GM23338 (cell line): ENCODE measurements around the gene ACOX3. TPM values are rescaled to one million over a fixed set of nuclear protein-coding genes. Genes with fewer than 3 reads are reported as not detected.

Experiments
- ATAC-seq: fragments of 200-7000 bp; cut with Tn5 transposase; 3 replicates; pipeline ENCODE4 v1.9.1; 2020
- DNase-seq: peaks from one replicate; pipeline ENCODE4 v3.0.0-alpha.2; 2015; ENCODE audit warnings: low spot score
- H2AFZ ChIP-seq: fragments of 200-600 bp; sonication (generic); 2 replicates; pipeline ENCODE4 v1.8.0; 2016; ENCODE audit warnings: antibody characterized with exemption, mild to moderate bottlenecking, moderate library complexity
- H3F3A ChIP-seq: fragments of 200-600 bp; sonication (generic); replicated peaks from 2 replicates; pipeline ENCODE4 v1.8.0; 2017; ENCODE audit warnings: antibody characterized with exemption, mixed run types, low read depth
- H3K27ac ChIP-seq: fragments of 200-600 bp; sonication (generic); 2 replicates; pipeline ENCODE4 v1.6.1; 2016; ENCODE audit warnings: low read depth
- H3K27me3 ChIP-seq: fragments of 200-600 bp; sonication (generic); 2 replicates; pipeline ENCODE4 v1.8.0; 2016; ENCODE audit warnings: mild to moderate bottlenecking, mixed run types, moderate library complexity; ENCODE audit not compliant: insufficient read depth
- H3K36me3 ChIP-seq: fragments of 200-600 bp; sonication (generic); 2 replicates; pipeline ENCODE4 v1.8.0; 2016; ENCODE audit warnings: mild to moderate bottlenecking; ENCODE audit not compliant: insufficient read depth
- H3K4me1 ChIP-seq: fragments of 200-600 bp; sonication (generic); 2 replicates; pipeline ENCODE4 v1.8.0; 2016; ENCODE audit warnings: mild to moderate bottlenecking, moderate library complexity; ENCODE audit not compliant: insufficient read depth
- H3K4me2 ChIP-seq: fragments of 200-600 bp; sonication (generic); 2 replicates; pipeline ENCODE4 v1.7.1; 2017; ENCODE audit warnings: mixed run types
- H3K4me3 ChIP-seq: fragments of 200-600 bp; sonication (generic); 2 replicates; pipeline ENCODE4 v1.6.1; 2016; ENCODE audit warnings: mixed run types
- H3K79me2 ChIP-seq: fragments of 200-600 bp; sonication (generic); replicated peaks from 2 replicates; pipeline ENCODE4 v1.8.0; 2017; ENCODE audit warnings: mild to moderate bottlenecking; ENCODE audit not compliant: insufficient read depth
- H3K9me2 ChIP-seq: fragments of 200-600 bp; sonication (generic); 2 replicates; pipeline ENCODE4 v1.8.0; 2017; ENCODE audit not compliant: insufficient read depth
- H4K20me1 ChIP-seq: fragments of 200-600 bp; sonication (generic); replicated peaks from 2 replicates; pipeline ENCODE4 v1.8.0; 2017; ENCODE audit warnings: mild to moderate bottlenecking; ENCODE audit not compliant: insufficient read depth
- H3K27ac Mint-ChIP-seq: 2 replicates; pipeline ENCODE4 v1.8.0; 2020; ENCODE audit warnings: inconsistent platforms, mild to moderate bottlenecking, moderate library complexity, mixed read lengths
- H3K27me3 Mint-ChIP-seq: 3 replicates; pipeline ENCODE4 v1.8.0; 2022; ENCODE audit warnings: low read depth, mild to moderate bottlenecking, moderate library complexity, mixed read lengths, inconsistent platforms; ENCODE audit not compliant: insufficient read depth, poor library complexity
- H3K36me3 Mint-ChIP-seq: 3 replicates; pipeline ENCODE4 v1.8.0; 2021; ENCODE audit warnings: low read depth, mild to moderate bottlenecking, inconsistent platforms, moderate library complexity, mixed read lengths
- H3K4me1 Mint-ChIP-seq: 3 replicates; pipeline ENCODE4 v1.8.0; 2020; ENCODE audit warnings: mild to moderate bottlenecking, inconsistent platforms, mixed read lengths
- H3K4me3 Mint-ChIP-seq: 3 replicates; pipeline ENCODE4 v1.8.0; 2021; ENCODE audit warnings: moderate library complexity, mild to moderate bottlenecking, inconsistent platforms, mixed read lengths
- H3K9me3 Mint-ChIP-seq: 3 replicates; pipeline ENCODE4 v1.8.0; 2020; ENCODE audit warnings: moderate library complexity, mild to moderate bottlenecking, inconsistent platforms, mixed read lengths
- CREB1 ChIP-seq: fragments of 250-450 bp; sonication (Bioruptor Pico); IDR thresholded peaks from 2 replicates; pipeline ENCODE4 v1.5.0; 2020; ENCODE audit warnings: low read depth, mild to moderate bottlenecking, moderate library complexity
- EZH2 ChIP-seq: fragments of 200-600 bp; sonication (generic); IDR thresholded peaks from one replicate; pipeline ENCODE4 v1.8.0; 2017; ENCODE audit warnings: antibody characterized with exemption, mild to moderate bottlenecking, low read depth; ENCODE audit not compliant: unreplicated experiment
- EZH2phosphoT487 ChIP-seq: fragments of 200-600 bp; sonication (generic); IDR thresholded peaks from one replicate; pipeline ENCODE4 v1.8.1; 2018; ENCODE audit warnings: antibody characterized with exemption; ENCODE audit not compliant: unreplicated experiment
- JUNB ChIP-seq: IDR thresholded peaks from one replicate; pipeline ENCODE4 v1.6.1; 2016; ENCODE audit warnings: antibody characterized with exemption; ENCODE audit not compliant: unreplicated experiment
- NANOG ChIP-seq: IDR thresholded peaks from 2 replicates; pipeline ENCODE4 v1.6.1; 2016; ENCODE audit warnings: antibody characterized with exemption, borderline replicate concordance
- POLR2AphosphoS5 ChIP-seq: IDR thresholded peaks from 2 replicates; pipeline ENCODE4 v1.6.1; 2016; ENCODE audit warnings: antibody characterized with exemption, low read depth
- STAT1 ChIP-seq: IDR thresholded peaks from one replicate; pipeline ENCODE4 v1.6.1; 2016; ENCODE audit warnings: antibody characterized with exemption; ENCODE audit not compliant: unreplicated experiment
- ZNF114 ChIP-seq: fragments of 250-450 bp; sonication (Bioruptor Pico); IDR thresholded peaks from 2 replicates; pipeline ENCODE4 v1.5.0; 2020; ENCODE audit warnings: mild to moderate bottlenecking, moderate library complexity
- ZNF331 ChIP-seq: fragments of 250-450 bp; sonication (Bioruptor Pico); IDR thresholded peaks from 2 replicates; pipeline ENCODE4 v1.5.0; 2020; ENCODE audit warnings: low read depth, mild to moderate bottlenecking, moderate library complexity
- polyA plus RNA-seq: library from polyadenylated mRNA; unstranded; fragments of >200 nt; fragmentation: Nextera tagmentation; extraction: Ambion mirVana; gene quantifications from 2 replicates; pipeline ENCODE4 v1.2.1, GENCODE V29; 2016
- total RNA-seq: library from RNA; depleted of rRNA; stranded (reverse); fragments of >200 nt; shearing (Covaris generic); gene quantifications from 2 replicates; pipeline ENCODE4 v1.2.3, GENCODE V29; 2014
- TF ChIP-seq, protein P1 (sequence below), 2 experiments: fragments of 200-600 bp in 1 of 2; sonication (generic) in 1 of 2; conservative IDR thresholded peaks; 2 replicates each; pipeline versions ENCODE4 v1.5.1 to v1.6.1; 2016 to 2017; ENCODE audit warnings: antibody characterized with exemption in 2 of 2, low read depth in 2 of 2, mild to moderate bottlenecking in 2 of 2, moderate library complexity in 1 of 2
- TF ChIP-seq, protein P2 (sequence below): IDR thresholded peaks from 2 replicates; pipeline ENCODE4 v1.6.1; 2016; ENCODE audit warnings: antibody characterized with exemption
- TF ChIP-seq, protein P3 (sequence below): fragments of 250-450 bp; sonication (Bioruptor Pico); IDR thresholded peaks from 2 replicates; pipeline ENCODE4 v1.5.0; 2020; ENCODE audit warnings: mild to moderate bottlenecking, moderate library complexity
- TF ChIP-seq, protein P4 (sequence below): IDR thresholded peaks from one replicate; pipeline ENCODE4 v1.6.1; 2018; ENCODE audit warnings: antibody characterized with exemption; ENCODE audit not compliant: unreplicated experiment

Gene ACOX3
- total and polyA plus RNA-seq, 2 experiments from 2014 or later: 6.4 to 17.2 TPM

DNA sequence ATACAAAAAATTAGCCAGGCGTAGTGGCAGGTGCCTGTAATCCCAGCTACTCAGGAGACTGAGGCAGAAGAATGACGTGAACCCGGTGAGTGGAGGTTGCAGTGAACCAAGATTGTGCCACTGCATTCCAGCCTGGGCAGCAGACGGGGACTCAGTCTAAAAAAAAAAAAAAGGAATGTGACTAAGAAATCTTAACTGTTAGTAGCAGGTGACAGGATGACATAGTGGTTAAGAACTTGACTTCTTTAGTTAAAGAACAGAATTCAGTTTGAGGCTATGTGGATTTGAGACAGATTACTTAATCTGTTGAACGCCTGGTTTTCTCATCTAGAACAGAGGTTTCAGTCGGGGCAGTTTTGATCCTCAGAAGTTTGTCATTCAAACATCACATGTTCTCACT, 3.3 kb upstream of the ACOX3 start:
- TF ChIP-seq, protein P1, sequence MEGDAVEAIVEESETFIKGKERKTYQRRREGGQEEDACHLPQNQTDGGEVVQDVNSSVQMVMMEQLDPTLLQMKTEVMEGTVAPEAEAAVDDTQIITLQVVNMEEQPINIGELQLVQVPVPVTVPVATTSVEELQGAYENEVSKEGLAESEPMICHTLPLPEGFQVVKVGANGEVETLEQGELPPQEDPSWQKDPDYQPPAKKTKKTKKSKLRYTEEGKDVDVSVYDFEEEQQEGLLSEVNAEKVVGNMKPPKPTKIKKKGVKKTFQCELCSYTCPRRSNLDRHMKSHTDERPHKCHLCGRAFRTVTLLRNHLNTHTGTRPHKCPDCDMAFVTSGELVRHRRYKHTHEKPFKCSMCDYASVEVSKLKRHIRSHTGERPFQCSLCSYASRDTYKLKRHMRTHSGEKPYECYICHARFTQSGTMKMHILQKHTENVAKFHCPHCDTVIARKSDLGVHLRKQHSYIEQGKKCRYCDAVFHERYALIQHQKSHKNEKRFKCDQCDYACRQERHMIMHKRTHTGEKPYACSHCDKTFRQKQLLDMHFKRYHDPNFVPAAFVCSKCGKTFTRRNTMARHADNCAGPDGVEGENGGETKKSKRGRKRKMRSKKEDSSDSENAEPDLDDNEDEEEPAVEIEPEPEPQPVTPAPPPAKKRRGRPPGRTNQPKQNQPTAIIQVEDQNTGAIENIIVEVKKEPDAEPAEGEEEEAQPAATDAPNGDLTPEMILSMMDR (conservative IDR thresholded peaks at IDR 0.05; ENCODE audit: low read depth in 2 of 2): no peak
- TF ChIP-seq EZH2 (no peak), EZH2phosphoT487 (no peak), NANOG (no peak), POLR2AphosphoS5 (no peak), JUNB (no peak), STAT1 (no peak), CREB1 (CRISPR knock-in tag) (no peak), ZNF114 (CRISPR knock-in tag) (no peak), ZNF331 (CRISPR knock-in tag) (no peak)
- TF ChIP-seq, protein P2, sequence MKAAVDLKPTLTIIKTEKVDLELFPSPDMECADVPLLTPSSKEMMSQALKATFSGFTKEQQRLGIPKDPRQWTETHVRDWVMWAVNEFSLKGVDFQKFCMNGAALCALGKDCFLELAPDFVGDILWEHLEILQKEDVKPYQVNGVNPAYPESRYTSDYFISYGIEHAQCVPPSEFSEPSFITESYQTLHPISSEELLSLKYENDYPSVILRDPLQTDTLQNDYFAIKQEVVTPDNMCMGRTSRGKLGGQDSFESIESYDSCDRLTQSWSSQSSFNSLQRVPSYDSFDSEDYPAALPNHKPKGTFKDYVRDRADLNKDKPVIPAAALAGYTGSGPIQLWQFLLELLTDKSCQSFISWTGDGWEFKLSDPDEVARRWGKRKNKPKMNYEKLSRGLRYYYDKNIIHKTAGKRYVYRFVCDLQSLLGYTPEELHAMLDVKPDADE: no peak
- TF ChIP-seq, protein P3, sequence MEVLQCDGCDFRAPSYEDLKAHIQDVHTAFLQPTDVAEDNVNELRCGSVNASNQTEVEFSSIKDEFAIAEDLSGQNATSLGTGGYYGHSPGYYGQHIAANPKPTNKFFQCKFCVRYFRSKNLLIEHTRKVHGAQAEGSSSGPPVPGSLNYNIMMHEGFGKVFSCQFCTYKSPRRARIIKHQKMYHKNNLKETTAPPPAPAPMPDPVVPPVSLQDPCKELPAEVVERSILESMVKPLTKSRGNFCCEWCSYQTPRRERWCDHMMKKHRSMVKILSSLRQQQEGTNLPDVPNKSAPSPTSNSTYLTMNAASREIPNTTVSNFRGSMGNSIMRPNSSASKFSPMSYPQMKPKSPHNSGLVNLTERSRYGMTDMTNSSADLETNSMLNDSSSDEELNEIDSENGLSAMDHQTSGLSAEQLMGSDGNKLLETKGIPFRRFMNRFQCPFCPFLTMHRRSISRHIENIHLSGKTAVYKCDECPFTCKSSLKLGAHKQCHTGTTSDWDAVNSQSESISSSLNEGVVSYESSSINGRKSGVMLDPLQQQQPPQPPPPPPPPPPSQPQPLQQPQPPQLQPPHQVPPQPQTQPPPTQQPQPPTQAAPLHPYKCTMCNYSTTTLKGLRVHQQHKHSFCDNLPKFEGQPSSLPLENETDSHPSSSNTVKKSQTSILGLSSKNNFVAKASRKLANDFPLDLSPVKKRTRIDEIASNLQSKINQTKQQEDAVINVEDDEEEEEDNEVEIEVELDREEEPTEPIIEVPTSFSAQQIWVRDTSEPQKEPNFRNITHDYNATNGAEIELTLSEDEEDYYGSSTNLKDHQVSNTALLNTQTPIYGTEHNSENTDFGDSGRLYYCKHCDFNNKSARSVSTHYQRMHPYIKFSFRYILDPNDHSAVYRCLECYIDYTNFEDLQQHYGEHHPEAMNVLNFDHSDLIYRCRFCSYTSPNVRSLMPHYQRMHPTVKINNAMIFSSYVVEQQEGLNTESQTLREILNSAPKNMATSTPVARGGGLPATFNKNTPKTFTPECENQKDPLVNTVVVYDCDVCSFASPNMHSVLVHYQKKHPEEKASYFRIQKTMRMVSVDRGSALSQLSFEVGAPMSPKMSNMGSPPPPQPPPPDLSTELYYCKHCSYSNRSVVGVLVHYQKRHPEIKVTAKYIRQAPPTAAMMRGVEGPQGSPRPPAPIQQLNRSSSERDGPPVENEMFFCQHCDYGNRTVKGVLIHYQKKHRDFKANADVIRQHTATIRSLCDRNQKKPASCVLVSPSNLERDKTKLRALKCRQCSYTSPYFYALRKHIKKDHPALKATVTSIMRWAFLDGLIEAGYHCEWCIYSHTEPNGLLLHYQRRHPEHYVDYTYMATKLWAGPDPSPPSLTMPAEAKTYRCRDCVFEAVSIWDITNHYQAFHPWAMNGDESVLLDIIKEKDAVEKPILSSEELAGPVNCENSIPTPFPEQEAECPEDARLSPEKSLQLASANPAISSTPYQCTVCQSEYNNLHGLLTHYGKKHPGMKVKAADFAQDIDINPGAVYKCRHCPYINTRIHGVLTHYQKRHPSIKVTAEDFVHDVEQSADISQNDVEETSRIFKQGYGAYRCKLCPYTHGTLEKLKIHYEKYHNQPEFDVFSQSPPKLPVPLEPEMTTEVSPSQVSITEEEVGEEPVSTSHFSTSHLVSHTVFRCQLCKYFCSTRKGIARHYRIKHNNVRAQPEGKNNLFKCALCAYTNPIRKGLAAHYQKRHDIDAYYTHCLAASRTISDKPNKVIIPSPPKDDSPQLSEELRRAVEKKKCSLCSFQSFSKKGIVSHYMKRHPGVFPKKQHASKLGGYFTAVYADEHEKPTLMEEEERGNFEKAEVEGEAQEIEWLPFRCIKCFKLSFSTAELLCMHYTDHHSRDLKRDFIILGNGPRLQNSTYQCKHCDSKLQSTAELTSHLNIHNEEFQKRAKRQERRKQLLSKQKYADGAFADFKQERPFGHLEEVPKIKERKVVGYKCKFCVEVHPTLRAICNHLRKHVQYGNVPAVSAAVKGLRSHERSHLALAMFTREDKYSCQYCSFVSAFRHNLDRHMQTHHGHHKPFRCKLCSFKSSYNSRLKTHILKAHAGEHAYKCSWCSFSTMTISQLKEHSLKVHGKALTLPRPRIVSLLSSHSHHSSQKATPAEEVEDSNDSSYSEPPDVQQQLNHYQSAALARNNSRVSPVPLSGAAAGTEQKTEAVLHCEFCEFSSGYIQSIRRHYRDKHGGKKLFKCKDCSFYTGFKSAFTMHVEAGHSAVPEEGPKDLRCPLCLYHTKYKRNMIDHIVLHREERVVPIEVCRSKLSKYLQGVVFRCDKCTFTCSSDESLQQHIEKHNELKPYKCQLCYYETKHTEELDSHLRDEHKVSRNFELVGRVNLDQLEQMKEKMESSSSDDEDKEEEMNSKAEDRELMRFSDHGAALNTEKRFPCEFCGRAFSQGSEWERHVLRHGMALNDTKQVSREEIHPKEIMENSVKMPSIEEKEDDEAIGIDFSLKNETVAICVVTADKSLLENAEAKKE (CRISPR knock-in tag): no peak
- TF ChIP-seq, protein P4, sequence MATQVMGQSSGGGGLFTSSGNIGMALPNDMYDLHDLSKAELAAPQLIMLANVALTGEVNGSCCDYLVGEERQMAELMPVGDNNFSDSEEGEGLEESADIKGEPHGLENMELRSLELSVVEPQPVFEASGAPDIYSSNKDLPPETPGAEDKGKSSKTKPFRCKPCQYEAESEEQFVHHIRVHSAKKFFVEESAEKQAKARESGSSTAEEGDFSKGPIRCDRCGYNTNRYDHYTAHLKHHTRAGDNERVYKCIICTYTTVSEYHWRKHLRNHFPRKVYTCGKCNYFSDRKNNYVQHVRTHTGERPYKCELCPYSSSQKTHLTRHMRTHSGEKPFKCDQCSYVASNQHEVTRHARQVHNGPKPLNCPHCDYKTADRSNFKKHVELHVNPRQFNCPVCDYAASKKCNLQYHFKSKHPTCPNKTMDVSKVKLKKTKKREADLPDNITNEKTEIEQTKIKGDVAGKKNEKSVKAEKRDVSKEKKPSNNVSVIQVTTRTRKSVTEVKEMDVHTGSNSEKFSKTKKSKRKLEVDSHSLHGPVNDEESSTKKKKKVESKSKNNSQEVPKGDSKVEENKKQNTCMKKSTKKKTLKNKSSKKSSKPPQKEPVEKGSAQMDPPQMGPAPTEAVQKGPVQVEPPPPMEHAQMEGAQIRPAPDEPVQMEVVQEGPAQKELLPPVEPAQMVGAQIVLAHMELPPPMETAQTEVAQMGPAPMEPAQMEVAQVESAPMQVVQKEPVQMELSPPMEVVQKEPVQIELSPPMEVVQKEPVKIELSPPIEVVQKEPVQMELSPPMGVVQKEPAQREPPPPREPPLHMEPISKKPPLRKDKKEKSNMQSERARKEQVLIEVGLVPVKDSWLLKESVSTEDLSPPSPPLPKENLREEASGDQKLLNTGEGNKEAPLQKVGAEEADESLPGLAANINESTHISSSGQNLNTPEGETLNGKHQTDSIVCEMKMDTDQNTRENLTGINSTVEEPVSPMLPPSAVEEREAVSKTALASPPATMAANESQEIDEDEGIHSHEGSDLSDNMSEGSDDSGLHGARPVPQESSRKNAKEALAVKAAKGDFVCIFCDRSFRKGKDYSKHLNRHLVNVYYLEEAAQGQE: no peak
- Mint-ChIP-seq H3K4me3 (no peak overlapping the region), H3K4me1 (peaks cover 29% of the 10 kb centered on the region), H3K36me3 (peaks cover 15% of the 10 kb centered on the region; the same call in 1 of the 3 replicates), H3K27me3 (peaks cover 11% of the 10 kb centered on the region), H3K9me3 (peaks cover 15% of the 10 kb centered on the region), H3K27ac (no peak overlapping the region)
- H2AFZ ChIP-seq: no peak overlapping the region
- H3K79me2 ChIP-seq: peaks cover 67% of the 10 kb centered on the region
- ATAC-seq: no peak
- H4K20me1 ChIP-seq: peaks cover 32% of the 10 kb centered on the region
- DNase-seq: no peak
- H3K27ac ChIP-seq: no peak overlapping the region
- H3K36me3 ChIP-seq: no peaks in the 10 kb centered on the region
- H3K4me3 ChIP-seq: no peak overlapping the region
- H3K27me3 ChIP-seq: no peaks in the 10 kb centered on the region
- H3K4me2 ChIP-seq: no peak overlapping the region
- peaks cover 10% of the 10 kb centered on the region; the same call in 1 of the 2 replicates for H3K4me1 ChIP-seq
- H3K9me2 ChIP-seq: no peaks in the 10 kb centered on the region
- no peaks in the 10 kb centered on the region for H3F3A ChIP-seq
